HG02798 (cell line): ENCODE measurements around the gene POLR1D.

Source experiments
- ATAC-seq: cut with Tn5 transposase; IDR thresholded peaks from one replicate; pipeline ENCODE4 v1.9.1; 2021; ENCODE audit warnings: mild to moderate bottlenecking; ENCODE audit not compliant: unreplicated experiment, poor library complexity

Gene POLR1D

GRCh38 chr13:27621366-27622101, at the start of gene POLR1D:
POLR1D (plus strand) TSS chr13:27621892; CDS start chr13:27621984, 92 bp downstream.
- peak; percentile 76 for ATAC-seq

- no peak for ATAC-seq
Measured at GRCh38 chr13:27572234-27572901, 49.3 kb upstream of the POLR1D start.

GRCh38 chr13:27573265-27573664, 48.4 kb upstream of the POLR1D start:
- ATAC-seq, result no peak

- no peak for ATAC-seq
Measured at GRCh38 chr13:27574661-27575060, 47.0 kb upstream of the POLR1D start.

- no peak for ATAC-seq
Measured at GRCh38 chr13:27578121-27579030, 43.3 kb upstream of the POLR1D start.

GRCh38 chr13:27583645-27584044, 38.0 kb upstream of the POLR1D start:
- ATAC-seq, result no peak

GRCh38 chr13:27587095-27587746, 34.5 kb upstream of the POLR1D start:
- ATAC-seq, result no peak

GRCh38 chr13:27588405-27588804, 33.3 kb upstream of the POLR1D start:
- ATAC-seq, result no peak

- ATAC-seq, result no peak
Measured at GRCh38 chr13:27592865-27593264, 28.8 kb upstream of the POLR1D start.

GRCh38 chr13:27593267-27593666, 28.4 kb upstream of the POLR1D start:
- peak; percentile 59 for ATAC-seq

GRCh38 chr13:27595055-27595811, 26.5 kb upstream of the POLR1D start:
- no peak for ATAC-seq

GRCh38 chr13:27599096-27599495, 22.6 kb upstream of the POLR1D start:
- no peak for ATAC-seq

- no peak for ATAC-seq
Measured at GRCh38 chr13:27599845-27600553, 21.7 kb upstream of the POLR1D start.

- no peak for ATAC-seq
Measured at GRCh38 chr13:27600711-27601110, 21.0 kb upstream of the POLR1D start.

- no peak for ATAC-seq
Measured at GRCh38 chr13:27601208-27601607, 20.5 kb upstream of the POLR1D start.

GRCh38 chr13:27601803-27602202, 19.9 kb upstream of the POLR1D start:
- ATAC-seq, result no peak

- ATAC-seq, result no peak
Measured at GRCh38 chr13:27605099-27605498, 16.6 kb upstream of the POLR1D start.

GRCh38 chr13:27605610-27606200, 16.0 kb upstream of the POLR1D start:
- no peak for ATAC-seq

- no peak for ATAC-seq
Measured at GRCh38 chr13:27607125-27607524, 14.6 kb upstream of the POLR1D start.
